Natural killer cell treated with Interleukin-12 subunit alpha and Interleukin-12 subunit beta and Interleukin-15 and Interleukin-18, amount 100 ng/mL, for 72 hours (primary cell): ENCODE data around the gene KCNJ18. TPM values are rescaled to one million over a fixed set of nuclear protein-coding genes. Genes with fewer than 3 reads are reported as not detected.
"Not testable (repeated sequence)": the region's sequence is repeated elsewhere in the genome, so short reads cannot be mapped to it uniquely, and the experiment has no call there.

Source experiments
- ATAC-seq, 2 donors: fragments of 150-1000 bp; cut with Tn5 transposase in 1 of 2; sonication (Bioruptor Pico), chemical (Tn5 transposase) in 1 of 2; 2 replicates each; pipeline ENCODE4 v1.10.0; 2021
- DNase-seq: peaks from one replicate; pipeline ENCODE4 v3.0.0; 2022; ENCODE audit warnings: low spot score
- H3K27ac Mint-ChIP-seq, 2 donors: 1 replicate in 1 of 2; 2 replicates in 1 of 2; pipeline ENCODE4 v1.8.0; 2022; ENCODE audit warnings: mixed read lengths in 2 of 2, mild to moderate bottlenecking in 1 of 2, moderate library complexity in 1 of 2
- H3K27me3 Mint-ChIP-seq, 2 donors: 1 replicate in 1 of 2; 2 replicates in 1 of 2; pipeline ENCODE4 v1.8.0; 2022; ENCODE audit warnings: mixed read lengths in 2 of 2
- H3K36me3 Mint-ChIP-seq: one replicate; pipeline ENCODE4 v1.8.0; 2022; ENCODE audit warnings: mixed read lengths
- H3K4me1 Mint-ChIP-seq, 2 donors: 1 replicate in 1 of 2; 2 replicates in 1 of 2; pipeline ENCODE4 v1.8.0; 2022; ENCODE audit warnings: low read depth in 2 of 2, mixed read lengths in 2 of 2, mild to moderate bottlenecking in 1 of 2
- H3K4me3 Mint-ChIP-seq: one replicate; pipeline ENCODE4 v1.8.0; 2022; ENCODE audit warnings: mixed read lengths
- H3K9me3 Mint-ChIP-seq: 2 replicates; pipeline ENCODE4 v1.8.0; 2022; ENCODE audit warnings: mixed read lengths
- total RNA-seq, 2 donors: library from RNA; stranded (reverse); gene quantifications; one replicate each; pipeline ENCODE4 v1.2.3, GENCODE V29; 2022

KCNJ18 gene
- total RNA-seq, 2 donors from 2014 or later: not detected

DNA sequence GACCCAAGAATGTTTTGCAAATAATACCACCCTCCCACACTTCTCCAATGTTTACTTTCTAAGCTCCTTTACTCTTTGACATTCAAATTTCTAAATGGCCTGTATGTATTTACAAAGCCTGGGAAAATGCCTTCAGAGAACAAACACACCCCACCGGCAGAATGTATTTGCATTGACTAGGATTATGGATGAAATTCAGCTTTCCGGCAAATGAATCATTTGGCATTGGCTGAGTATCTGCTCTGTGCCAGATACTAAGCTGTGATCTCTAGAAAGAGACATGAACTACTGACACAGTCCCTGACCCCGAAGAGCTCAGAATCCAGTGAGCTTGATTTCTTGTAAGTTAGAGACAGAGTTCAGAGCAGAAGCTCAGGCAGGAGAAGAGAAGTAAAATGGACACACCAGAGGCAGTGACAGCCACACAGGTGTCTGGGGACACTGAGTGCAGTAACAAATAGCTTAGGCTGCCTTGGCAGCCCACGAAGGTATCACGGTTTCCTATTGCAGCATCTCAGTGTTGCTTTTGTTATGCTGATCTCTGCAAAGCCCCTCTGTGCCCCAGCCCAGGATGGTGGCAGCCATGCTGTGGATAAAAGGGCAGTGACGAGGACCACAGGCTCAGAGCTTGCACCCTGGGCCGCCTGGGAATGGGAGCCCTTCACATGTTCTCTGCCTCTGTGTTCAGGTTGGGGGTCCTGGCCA lies 24.8 kb upstream of the KCNJ18 start:
- not testable (repeated sequence) for H3K27ac Mint-ChIP-seq, H3K4me3 Mint-ChIP-seq, ATAC-seq, DNase-seq, H3K4me1 Mint-ChIP-seq, H3K27me3 Mint-ChIP-seq, H3K9me3 Mint-ChIP-seq
- peaks cover 14% of the 10 kb centered on the region for H3K36me3 Mint-ChIP-seq

DNA sequence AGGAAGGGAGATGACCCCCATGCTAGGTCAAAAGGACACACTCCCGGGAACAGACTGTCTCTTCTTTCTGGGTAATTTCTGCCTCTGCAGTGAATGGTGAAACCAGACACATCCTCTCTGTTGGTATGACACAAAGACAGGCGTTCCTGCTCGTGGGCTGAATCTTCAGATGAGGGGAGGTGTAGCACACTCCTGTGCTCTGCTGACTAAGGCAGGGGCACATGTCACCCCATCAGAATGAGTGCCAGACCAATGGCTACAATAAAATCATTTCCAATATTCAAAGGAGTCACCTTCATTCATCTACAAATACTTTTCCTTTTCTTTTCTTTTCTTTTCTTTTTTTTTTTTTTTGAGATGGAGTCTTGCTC lies 24.2 kb upstream of the KCNJ18 start:
- not testable (repeated sequence) for H3K9me3 Mint-ChIP-seq, H3K4me3 Mint-ChIP-seq, H3K4me1 Mint-ChIP-seq, ATAC-seq, H3K27me3 Mint-ChIP-seq, H3K27ac Mint-ChIP-seq, DNase-seq
- H3K36me3 Mint-ChIP-seq: peaks cover 14% of the 10 kb centered on the region

DNA sequence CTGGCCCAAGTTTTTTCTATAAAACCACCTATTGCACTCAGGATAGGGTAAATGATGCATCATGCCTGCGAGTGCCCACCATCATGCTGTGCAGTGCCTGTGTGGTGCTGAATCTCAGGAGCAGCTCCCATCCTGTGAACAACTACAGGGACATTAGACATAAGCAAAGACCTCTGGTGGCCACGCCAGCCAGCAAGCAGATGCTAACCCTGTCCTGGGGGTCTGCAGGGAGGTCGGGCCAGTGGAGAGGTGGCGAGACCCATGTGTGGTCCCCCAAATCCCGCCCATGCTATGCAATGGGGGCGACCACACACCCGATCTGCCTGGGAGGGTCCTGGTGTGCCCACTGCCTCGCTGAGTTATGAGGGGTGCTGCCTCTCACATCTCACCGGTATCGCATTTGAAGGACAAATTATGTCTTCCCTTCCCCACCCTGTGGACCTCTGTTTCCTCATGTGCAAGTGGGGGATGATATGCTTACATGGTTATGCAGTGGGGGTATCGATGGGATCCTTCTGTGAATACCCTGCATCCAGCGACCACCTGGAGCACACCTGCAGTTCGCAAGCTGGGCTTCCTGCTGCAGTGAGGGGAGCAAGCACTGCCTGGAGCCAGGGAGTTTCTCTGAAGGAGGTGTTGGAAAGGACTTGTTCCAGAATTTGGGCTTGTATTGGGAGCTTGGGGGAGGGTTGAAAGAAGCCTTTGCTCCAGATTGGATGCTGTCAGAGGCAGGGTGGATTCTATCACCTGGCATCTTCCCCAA lies 23.4 kb upstream of the KCNJ18 start:
- peaks cover 13% of the 10 kb centered on the region for H3K36me3 Mint-ChIP-seq
- not testable (repeated sequence) for ATAC-seq, DNase-seq, H3K27me3 Mint-ChIP-seq, H3K4me3 Mint-ChIP-seq, H3K4me1 Mint-ChIP-seq, H3K27ac Mint-ChIP-seq, H3K9me3 Mint-ChIP-seq

DNA sequence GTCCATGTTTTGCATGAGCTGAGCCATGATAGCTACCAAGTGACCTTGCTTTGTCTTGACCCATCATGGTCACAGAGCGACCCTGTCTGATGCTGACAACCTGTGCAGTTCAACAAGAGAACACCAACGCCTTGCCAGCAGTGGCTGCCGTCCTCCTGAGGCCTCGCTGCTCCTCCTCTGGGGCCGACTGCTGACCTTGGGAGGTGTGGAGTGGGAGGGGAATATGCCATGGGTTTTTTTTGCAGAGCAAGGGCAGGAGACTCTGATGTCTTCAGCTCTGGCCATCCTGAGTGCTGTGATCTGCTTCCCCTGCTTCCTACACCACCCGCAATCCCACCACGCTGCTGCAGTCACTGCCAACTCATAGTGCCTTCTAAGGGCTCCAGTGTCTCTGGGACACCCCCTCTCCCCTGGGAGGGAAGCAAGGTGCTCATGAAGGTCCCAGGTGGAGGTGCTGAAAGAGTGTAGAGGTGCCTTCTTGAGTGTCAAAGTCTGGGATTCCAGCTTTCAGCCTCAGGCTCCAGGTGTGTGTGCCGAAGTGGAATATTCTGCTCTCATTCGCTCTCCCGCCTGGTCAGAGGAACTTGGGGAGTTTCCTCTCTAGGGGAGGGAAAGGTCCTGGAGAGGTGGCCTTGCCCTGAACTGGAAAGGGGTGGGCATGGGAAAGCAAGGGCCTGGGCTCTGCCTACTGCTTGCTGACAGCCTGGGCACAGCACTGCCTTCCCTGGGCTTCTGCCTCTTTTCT lies 22.5 kb upstream of the KCNJ18 start:
- not testable (repeated sequence) for H3K4me1 Mint-ChIP-seq, DNase-seq, ATAC-seq, H3K27ac Mint-ChIP-seq, H3K36me3 Mint-ChIP-seq, H3K9me3 Mint-ChIP-seq, H3K4me3 Mint-ChIP-seq, H3K27me3 Mint-ChIP-seq

DNA sequence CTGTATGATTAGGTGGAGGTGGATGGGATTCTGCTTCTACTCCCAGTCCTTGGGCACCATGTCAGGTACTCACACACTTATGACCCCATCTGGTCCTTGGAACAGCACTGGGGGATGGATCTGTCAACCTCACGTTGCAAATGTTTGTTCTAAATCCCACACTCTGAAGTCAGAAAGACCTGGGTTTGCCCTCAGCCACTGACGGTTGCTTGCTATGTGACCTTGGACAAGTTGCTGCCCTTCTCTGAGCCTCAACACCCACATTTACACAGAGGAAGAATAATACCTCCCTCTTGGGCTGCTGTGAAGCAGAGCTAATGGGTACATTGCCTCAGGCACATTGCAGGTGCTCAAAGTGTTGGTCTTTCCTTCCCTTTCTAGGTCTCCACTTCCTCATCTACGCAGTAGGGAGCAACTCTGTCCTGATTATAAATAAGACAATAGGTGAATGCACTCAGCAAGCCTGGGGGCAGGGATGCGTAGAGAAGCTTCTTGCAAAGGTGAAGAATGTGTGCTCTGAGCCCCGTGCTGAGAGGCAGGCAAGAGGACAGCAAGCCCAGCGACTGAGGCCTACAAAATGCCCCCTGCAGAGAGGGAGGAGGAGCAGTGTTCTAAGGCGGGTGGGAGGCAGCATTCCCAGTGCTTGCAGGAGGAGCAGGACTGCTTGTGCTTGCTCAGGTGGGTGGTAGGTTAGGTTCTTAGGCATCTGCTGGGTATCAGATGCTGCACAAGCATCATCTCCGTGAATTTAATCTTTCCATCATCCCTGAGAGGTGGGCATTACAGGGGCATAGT lies 21.8 kb upstream of the KCNJ18 start:
- H3K4me3 Mint-ChIP-seq, DNase-seq, H3K9me3 Mint-ChIP-seq, H3K27ac Mint-ChIP-seq, H3K4me1 Mint-ChIP-seq, H3K27me3 Mint-ChIP-seq, H3K36me3 Mint-ChIP-seq: not testable (repeated sequence)
- ATAC-seq: peak in 1 of 2 donors; percentile 31

DNA sequence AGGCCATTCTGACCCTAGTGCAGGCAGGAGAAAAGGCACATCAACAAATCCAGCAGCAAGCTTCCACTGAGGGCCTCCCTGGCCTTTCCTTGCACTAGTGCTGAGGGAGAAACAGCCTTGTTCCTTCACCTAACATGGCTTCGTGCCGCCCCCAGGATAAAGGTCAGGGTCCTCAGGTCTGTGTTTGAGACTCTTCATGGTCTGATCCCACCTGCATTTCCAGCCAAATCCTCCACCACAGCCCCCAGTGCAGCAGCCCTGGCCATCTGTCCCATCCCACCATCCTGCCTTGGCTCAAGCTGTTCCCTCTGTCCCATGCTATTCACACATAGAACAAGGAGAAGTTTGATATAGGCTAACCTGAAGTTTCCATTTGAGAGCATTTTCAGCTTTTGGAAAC lies 20.9 kb upstream of the KCNJ18 start:
- H3K27ac Mint-ChIP-seq, H3K4me3 Mint-ChIP-seq, H3K27me3 Mint-ChIP-seq, H3K4me1 Mint-ChIP-seq, H3K9me3 Mint-ChIP-seq, H3K36me3 Mint-ChIP-seq, ATAC-seq, DNase-seq: not testable (repeated sequence)

DNA sequence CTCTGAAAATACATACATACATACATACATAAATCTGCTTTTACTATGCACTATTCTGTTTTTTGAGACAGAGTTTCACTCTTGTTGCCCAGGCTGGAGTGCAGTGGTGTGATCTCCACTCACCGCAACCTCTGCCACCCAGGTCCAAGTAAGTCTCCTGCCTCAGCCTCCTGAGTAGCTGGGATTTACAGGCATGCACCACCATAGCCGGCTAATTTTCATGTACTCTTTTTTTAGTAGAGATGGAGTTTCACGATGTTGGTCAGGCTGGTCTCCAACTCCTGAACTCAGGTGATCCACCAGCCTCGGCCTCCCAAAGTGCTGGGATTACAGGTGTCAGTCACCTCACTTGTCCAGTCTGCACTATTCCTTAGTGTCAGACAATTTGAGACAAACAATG lies 20.5 kb upstream of the KCNJ18 start:
- H3K36me3 Mint-ChIP-seq, H3K27me3 Mint-ChIP-seq, H3K4me1 Mint-ChIP-seq, DNase-seq, H3K4me3 Mint-ChIP-seq, H3K27ac Mint-ChIP-seq, H3K9me3 Mint-ChIP-seq, ATAC-seq: not testable (repeated sequence)

DNA sequence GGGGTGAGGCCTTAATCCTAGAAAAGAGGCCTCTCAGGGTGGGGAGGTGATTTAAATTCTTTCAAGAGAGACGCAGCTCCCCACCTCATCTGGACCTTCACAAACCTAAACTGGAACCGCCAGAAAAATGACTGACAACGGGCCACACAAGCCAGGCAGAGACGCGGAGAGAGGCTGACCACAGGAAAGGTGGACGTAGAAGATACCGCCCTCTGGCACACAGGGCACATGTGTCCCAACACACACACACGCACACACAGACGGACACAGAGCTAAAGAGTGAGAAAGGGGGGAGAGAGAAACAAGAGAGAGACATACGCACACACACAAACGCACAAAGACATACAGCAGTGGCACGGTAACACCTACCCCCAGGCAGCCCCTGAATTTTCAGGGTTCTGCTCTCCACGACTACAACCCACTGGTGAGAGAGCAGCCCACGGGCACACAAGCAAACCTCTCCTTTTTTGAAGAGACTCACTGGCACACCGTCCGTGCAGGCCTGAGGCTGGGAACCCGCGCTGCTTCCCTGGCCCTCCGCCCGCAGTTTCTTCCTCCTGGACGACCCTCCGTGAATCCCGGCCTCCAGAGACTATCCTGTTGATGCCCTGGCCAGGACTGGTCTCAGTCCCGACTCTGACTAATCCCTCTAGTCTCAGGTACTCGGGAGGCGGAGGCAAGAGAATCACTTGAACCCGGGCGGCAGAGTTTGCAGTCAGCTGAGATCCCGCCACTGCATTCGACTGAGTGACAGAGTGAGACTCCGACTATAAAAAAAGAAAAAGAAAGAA lies 18.7 kb upstream of the KCNJ18 start:
- H3K27ac Mint-ChIP-seq, H3K27me3 Mint-ChIP-seq, H3K4me3 Mint-ChIP-seq, DNase-seq, ATAC-seq, H3K9me3 Mint-ChIP-seq, H3K4me1 Mint-ChIP-seq: not testable (repeated sequence)
- H3K36me3 Mint-ChIP-seq: peaks cover 13% of the 10 kb centered on the region

DNA sequence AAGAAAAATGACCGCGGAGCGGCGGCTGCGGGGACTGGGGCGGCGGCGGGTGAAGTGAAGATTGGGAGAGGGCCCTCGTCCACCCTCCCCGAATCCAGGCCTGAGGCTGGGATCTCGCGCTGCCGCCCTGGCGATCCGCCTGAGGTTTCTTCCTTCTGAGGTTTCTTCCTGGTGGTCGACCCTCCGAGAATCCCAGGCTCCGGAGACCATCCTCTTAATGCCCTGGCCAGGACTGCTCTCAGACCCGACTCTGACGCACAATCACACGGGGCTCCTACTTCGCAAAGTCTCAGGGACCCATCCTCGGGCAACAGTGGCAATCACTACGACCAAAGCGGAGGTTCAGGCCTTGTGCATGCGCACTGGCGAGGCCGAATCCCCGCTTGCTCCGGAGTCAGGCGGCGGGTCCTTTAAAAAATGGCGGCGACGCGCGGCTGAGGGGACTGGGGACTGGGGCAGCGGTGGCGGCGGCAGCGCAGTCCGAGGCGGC lies 18.0 kb upstream of the KCNJ18 start:
- peaks cover 0 to 6% of the 10 kb centered on the region in 2 donors for H3K4me1 Mint-ChIP-seq
- peaks cover 0 to 6% of the 10 kb centered on the region in 2 donors for H3K27me3 Mint-ChIP-seq
- H3K36me3 Mint-ChIP-seq: peaks cover 13% of the 10 kb centered on the region
- H3K4me3 Mint-ChIP-seq: no peak overlapping the region
- H3K27ac Mint-ChIP-seq: no peak overlapping the region
- ATAC-seq (peak in 1 of 2 donors; percentile 53), DNase-seq (no peak)
- peaks cover 6% of the 10 kb centered on the region for H3K9me3 Mint-ChIP-seq

DNA sequence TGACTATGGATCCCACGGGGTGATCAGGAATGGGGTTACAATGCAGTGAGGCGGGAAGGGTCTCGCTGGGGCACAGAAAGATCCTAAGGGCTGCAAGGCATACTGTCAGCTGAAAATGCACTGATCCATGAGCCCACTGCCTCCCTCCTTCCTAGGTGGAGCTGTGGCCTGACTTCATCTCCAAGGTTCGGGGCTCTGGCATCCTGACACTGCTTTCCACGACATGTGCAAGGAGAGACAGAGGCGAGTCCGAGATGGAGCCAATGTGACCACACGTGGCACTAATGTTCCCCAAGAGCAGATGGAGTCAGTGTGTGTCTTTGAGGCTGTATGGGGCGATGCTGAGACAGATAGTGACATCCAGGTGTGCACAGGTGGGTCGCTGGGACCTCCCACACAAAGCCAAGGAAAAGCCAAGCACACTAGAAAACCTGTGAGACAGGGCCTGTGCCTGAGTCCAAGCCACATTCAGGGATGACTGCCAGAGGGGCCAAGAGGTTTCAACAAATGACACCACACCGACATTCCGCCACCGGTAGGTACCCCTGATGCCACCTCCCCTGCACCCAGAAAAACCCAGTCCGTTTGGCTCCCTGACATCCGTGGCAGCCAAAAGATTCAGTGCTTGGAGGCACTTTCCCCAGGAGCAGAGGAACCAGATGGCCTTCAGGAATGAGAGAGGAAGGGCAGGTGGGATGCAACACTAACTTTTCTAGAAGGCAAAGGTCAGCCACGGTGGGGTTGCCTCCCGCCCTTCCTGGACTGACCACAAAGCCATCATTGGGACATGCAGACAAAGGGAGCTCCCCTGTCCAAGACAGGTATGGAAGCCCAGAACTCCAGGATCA lies 17.2 kb upstream of the KCNJ18 start:
- not testable (repeated sequence) for H3K4me3 Mint-ChIP-seq, DNase-seq, H3K27me3 Mint-ChIP-seq, ATAC-seq, H3K4me1 Mint-ChIP-seq, H3K9me3 Mint-ChIP-seq, H3K27ac Mint-ChIP-seq
- peaks cover 13% of the 10 kb centered on the region for H3K36me3 Mint-ChIP-seq

DNA sequence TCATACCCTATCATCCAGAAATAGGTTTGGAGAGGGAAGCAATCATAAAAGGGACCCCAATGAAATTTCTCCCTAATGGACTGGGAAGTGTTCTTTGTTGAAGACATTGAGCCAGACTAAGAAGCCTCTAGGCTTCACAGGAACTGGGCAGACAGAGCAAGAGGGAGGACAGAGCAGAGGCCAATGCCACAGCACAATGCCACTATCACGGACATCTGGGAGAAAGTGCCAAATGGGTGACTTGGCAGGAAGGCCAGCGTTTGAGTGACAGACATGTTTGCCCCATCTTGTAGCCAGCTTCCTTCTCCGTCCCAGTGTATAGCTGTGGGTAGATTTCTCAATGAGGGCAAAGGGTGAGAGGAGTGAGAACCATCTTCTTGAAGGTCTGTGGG lies 16.6 kb upstream of the KCNJ18 start:
- H3K27ac Mint-ChIP-seq, H3K9me3 Mint-ChIP-seq: not testable (repeated sequence)
- peaks cover 13% of the 10 kb centered on the region for H3K36me3 Mint-ChIP-seq

More for the DNA sequence above, 16.6 kb upstream of the KCNJ18 start:
- DNase-seq, ATAC-seq, H3K4me1 Mint-ChIP-seq, H3K4me3 Mint-ChIP-seq, H3K27me3 Mint-ChIP-seq: not testable (repeated sequence)
